A549 treated with Hydrocortisone at 1 μM for 4 hours (cell line): ENCODE measurements around the gene GPR151. TPM values are rescaled to one million over a fixed set of nuclear protein-coding genes. Genes with fewer than 3 reads are reported as not detected.

Experiments used
- total RNA-seq: library from RNA; stranded (reverse); fragments of 200-300 nt; extraction: Qiagen RNA extraction; gene quantifications from 5 replicates; pipeline ENCODE4 v1.2.3, GENCODE V29; 2022

GPR151 gene
- not detected in 5 replicates for total RNA-seq

DNA sequence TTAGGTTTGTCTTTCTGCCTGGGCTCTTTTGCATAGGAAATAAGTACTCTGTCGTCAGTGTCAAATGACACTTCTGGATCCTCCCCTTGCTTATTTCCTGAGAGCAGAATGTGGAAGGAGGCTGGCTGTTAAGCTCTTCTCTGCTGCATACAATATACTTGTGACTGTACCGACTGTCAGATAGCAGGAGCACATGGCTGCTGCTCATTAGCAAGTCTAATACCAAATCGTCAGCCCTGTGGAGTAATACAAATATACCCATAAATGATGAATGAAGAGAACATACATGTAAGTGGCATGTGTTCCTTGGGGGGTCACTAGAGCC, at the start of gene GPR151:
TSS of gene GPR151 (minus strand) at position 40 of the 325 bp plus-strand sequence. CDS start 77 bp downstream, outside the sequence.

Other genes starting within 250 kb of the GPR151 start
- gene POU4F3, start 177.4 kb downstream of the GPR151 start, total RNA-seq = 0.07 to 0.10 TPM (median 0.10 TPM) in 5 replicates
- 43.1 to 55.0 TPM (median 44.7 TPM) in 5 replicates for gene TCERG1, start 68.9 kb downstream of the GPR151 start, total RNA-seq